GM19438 (cell line): ENCODE results near the gene MRS2.
"Not testable (repeated sequence)": the region's sequence is repeated elsewhere in the genome, so short reads cannot be mapped to it uniquely, and the experiment has no call there.

ENCODE experiments used
- ATAC-seq: cut with Tn5 transposase; IDR thresholded peaks from one replicate; pipeline ENCODE4 v1.9.1; 2021; ENCODE audit warnings: low read depth; ENCODE audit not compliant: unreplicated experiment

MRS2 gene

DNA sequence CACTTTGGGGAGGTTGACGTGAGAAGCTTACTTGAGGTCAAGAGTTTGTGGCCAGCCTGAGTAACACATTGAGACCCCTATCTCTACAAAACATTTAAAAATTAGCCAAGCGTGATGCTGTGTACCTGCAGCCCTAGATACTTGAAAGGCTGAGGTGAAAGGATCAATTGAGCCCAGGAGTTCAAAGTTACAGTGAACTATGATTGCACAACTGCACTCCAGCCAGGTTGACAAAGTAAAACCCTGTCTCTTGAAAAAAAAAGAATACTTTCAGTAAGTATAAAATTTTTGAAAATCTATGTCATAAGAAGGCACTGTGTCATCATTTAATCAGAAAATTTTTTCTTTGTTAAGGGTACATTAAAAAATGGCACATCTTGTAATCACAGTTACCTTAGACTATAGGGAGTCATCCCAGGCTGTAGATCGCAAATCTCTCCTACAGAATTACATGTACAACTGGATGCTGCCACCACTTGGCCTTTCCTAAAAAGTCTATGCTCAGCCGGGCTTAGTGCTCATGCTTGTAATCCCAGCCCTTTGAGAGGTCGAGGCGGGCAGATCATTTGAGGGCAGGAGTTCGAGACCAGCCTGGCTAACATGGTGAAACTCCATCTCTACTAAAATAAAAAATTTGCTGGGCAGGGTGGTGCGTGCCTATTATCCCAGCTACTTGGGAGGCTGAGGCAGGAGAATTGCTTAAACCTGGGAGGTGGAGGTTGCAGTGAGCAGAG lies 17.0 kb upstream of the MRS2 start:
- ATAC-seq = peak; percentile 52

DNA sequence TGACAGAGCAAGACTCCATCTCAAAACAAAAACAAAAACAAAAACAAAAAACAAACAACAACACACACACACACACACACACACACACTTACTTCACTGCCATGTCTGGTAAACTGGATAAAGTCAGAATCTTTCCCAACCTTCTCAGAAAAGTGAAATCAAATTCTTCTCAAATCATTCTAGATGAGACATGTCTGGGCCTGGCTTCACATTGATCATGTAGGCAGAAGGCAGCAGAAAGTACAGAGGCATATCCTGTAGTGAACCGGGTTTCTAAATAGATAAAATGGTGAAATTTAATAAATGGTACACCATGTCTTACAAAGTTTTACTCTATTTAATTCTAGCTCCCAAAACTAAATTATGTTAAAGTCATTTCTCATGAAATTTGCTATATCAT lies 14.9 kb upstream of the MRS2 start:
- ATAC-seq = no peak

DNA sequence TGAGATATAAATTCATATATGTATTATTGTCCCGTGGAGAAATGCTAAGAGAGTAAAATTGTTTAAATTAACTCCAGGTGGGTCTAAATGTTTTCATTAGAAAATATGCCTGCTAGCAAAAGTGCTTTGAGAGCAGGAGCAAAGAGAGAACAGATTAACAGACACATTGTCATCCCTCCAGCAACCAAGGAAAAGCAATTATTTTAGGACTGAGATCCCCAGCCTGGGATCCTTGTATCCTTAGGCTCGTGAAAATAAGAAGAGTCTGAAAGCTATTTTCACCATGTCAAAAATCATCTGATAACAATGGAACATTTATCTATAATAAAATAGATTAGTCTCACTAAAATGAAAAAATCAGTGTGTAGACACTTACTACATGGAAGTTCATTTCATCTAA lies 11.5 kb upstream of the MRS2 start:
- ATAC-seq = no peak

DNA sequence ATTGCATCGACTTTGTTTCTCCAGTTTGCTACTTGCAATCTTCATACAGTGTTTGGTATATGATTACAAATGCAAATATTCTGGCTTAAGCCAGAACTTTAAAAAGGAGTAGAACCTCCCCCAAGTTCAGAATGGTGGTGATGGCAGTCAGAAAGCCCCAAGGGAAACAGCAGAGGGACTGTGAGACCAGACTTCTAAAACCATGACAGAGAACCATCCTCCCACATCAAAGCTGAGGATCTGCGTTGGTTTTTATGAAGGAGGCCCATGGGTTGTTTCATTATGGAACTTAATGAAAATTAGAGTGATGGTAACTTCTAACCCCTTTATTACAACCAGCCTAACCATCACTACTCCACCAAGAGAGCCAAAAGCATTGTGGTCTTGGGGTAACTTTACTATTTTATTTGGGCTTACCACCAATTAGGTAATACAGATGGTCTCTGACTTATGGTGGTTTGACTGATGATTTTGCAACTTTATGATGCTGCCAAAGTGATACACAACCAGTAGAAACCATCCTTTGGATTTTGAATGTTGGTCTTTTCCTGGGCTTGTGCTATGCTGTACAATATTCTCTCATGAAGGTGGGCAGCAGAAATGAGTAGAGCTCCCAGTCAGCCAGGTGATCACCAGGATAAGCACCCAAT lies 10.9 kb upstream of the MRS2 start:
- peak; percentile 87 for ATAC-seq

DNA sequence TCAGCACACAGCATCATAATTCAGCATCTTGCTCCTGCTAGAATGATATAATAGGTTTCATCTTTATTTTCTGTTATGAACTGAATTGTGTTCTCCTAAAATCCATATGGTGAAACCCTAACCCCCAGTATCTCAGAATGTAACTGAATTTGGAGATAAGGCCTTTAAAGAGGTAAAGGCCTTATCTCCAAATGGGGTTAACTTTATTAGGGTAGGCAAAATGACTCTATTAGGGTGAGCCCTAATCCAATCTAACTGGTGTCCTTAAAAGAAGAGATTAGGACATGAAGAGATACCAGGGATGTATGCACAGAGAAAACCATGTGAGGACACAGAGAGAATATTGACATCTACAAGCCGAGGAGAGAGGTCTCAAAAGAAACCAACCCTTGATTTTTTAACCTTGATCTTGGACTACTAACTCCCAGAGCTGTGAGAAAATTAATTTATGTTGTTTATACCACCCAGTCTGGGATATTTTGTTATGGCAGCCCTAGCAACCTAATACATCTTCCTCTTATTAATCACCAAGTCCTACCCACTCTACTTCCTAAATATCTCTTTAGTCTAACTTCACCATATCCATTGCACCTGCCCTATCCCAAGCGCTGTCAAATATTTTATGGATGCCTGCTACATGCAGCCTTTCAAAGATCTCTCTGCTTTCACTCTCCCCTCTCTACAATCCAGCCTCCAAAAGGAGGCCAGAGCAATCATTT lies 8.5 kb upstream of the MRS2 start:
- no peak for ATAC-seq

DNA sequence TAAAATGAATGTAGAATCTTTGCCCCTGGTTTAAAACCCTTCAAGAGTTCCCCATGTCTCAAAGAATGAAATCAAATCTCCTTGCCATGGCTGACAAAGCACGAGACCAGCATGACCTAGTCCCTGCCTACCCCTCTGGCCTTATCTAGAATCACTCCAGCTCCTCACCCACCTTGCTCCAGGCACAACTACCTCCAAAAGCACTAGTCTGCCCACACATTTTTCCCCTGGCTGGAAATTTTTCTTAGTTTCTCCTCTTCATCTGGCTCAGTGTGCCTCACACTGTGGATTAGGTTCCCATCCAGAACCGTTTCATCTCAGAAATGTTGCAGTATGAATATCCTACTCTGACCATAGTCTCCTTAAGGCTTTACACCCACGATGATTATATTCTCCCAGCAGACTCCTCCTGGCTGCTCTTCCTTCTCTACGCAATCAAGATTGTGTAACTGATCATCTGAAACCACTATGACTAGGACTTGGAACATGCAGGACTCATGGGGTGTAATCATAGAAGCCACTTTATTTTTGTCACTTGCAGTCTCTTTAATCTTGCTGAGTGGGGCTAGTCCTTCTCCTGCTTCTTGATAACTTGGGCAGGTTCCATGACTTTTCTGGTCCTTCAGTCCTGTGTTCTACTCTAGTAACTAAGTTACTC lies 7.8 kb upstream of the MRS2 start:
- no peak for ATAC-seq

DNA sequence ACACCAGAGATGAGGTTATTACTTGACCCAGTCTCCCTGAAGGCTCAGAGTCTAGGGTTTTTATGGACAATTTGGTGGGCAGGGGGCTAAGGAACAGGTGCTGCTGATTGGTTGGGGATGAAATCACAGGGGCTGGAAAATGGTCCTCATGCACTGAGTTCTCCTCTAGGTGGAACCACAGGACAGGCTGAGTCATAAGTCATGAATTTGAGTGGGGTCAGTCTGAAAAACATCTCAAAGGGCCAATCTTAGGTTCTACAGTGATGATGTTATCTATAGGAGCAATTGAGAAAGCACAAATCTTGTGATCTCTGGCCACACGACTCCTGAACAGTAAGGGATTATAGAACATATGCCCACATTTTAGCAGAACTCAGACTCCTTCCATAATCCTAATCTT lies 5.9 kb upstream of the MRS2 start:
- ATAC-seq = no peak

DNA sequence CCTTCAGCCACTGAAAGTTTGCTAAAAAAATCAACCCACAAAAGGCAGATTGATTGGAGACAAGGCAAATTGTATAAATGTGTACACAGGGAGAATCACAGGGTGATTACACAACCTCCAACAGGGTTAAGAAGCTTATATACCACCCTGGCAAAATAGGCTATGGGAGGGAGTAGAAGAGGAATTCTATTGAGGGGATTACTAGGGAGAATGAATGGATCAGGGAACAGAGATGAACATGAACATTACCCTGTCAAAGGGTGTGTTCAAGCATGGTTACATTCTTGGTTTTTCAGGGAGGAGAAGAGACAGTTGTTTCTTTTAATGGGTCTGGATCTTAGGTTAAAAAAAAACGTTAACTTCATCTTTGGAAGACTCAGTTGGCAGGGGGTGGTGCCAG lies 5.1 kb upstream of the MRS2 start:
- ATAC-seq = no peak

DNA sequence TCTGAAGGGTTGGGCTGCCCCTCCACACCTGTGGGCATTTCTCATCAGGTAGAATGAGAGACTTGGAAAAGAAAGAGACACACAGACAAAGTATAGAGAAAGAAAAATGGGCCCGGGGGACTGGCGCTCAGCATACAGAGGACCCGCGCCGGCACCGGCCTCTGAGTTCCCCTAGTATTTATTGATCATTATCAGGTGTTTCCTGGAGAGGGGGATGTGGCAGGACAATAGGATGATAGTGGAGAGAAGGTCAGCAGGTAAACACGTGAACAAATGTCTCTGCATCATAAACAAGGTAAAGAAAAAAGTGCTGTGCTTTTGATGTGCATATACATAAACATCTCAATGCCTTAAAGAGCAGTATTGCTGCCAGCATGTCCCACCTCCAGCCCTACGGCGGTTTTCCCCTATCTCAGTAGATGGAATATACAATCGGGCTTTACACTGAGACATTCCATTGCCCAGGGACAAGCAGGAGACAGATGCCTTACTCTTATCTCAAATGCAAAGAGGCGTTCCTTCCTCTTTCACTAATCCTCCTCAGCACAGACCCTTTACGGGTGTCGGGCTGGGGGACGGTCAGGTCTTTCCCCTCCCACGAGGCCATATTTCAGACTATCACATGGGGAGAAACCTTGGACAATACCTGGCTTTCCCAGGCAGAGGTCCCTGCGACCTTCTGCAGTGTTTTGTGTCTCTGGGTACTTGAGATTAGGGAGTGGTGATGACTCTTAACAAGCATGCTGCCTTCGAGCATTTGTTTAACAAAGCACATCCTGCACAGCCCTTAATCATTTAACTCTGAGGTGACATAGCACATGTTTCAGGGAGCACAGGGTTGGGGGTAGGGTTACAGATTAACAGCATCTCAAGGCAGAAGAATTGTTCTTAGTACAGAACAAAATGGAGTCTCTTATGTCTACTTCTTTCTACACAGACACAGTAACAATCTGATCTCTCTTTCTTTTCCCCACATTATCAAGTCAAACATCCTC lies 2.4 kb upstream of the MRS2 start:
- ATAC-seq = not testable (repeated sequence)

DNA sequence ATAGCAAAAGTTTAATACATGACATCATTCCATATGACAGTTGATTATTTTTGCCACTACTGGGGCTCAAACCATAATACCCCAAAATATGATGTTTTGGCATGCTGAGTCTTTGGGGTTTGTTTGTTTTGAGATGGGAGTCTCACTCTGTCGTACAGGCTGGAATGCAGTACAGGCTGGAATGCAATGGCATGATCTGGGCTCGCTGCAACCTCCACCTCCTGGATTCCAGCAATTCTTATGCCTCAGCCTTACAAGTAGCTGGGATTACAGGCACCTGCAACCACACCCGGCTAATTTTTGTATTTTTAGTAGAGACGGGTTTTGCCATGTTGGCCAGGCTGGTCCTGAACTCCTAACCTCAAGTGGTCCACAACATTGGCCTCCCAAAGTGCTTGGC lies 1.3 kb upstream of the MRS2 start:
- no peak for ATAC-seq

DNA sequence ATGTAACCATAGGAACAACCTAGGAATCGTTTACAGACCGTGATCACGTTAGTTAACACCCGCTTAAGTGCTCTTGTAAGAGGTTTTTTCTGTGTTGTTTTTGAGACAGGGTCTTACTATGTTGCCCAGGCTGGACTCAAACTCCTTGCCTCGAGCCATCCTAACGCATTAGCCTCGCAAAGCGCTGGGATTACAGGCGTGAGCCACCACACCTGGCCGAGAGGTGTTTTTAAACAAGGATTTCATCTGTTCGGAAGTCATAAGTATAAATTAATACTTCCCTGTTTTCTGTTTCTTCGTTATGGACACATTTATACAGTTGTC lies 727 bp downstream of the MRS2 start:
- ATAC-seq = no peak

DNA sequence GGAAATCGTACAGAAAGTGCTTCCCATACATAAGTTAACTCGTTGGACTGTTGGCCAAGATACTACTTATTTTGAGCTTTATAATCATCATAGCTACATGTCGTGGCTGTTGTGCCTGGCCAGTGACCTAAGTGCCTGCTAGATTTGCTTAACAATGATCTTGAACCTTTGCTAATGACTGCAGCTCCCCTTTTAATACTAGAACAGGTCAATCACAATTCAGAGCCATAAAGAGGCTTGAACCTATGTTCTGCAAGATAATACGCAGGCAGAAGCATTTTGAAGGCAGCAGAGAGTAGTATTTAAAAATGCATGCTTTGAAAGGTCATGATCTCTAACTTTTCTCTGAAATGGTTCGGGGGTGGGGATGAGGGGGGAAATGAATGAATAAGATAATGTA lies 2.5 kb downstream of the MRS2 start:
- ATAC-seq = no peak

DNA sequence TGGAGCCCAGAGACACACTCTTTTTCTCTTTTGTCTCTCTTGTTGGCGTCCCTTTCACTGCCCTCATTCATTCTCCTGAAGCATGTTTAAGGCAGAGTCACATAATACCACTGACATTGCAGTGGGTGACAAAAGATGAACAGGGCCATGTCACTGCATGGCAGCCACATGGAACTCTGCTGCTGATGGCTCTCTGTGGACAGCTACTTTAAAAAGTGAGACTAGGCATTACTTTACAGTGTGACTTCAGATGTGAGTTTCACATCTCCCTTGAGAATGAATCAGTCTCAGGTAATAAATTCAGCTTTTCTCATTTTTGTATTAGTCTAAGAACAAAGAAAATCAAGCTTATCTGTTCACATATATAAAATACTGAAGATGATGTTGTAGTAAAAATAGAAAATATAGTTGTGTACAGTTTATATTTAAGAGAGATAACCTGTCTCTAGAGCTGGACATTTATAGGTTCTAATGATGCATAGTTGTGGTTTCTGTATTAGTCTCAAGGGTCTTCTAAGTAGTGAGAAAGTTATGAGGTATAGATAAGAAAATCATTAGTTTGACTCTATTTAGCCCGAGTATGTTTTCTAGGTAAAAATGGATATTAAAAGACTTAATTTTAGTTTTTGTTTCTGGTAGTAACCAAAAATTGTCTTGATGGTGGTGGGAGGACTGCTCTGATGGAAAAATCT lies 6.1 kb downstream of the MRS2 start:
- ATAC-seq = peak; percentile 87

DNA sequence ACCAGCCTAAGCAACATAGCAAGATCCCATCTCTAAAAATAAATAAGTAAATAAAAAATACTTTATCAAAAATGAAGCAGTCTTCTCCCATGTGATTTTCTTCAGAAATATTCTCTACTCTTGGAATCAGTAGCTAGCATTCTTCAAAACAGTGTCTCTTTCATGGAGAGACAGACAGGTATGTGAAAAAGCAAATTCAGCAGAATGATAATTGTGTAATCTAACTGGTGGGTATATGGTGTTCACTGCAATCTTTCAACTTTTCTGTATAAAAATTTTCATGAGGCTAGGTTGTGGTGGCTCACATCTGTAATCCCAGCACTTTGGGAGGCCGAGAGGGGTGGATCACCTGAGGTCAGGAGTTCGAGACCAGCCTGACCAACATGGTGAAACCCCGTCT lies 7.9 kb downstream of the MRS2 start:
- ATAC-seq = no peak

DNA sequence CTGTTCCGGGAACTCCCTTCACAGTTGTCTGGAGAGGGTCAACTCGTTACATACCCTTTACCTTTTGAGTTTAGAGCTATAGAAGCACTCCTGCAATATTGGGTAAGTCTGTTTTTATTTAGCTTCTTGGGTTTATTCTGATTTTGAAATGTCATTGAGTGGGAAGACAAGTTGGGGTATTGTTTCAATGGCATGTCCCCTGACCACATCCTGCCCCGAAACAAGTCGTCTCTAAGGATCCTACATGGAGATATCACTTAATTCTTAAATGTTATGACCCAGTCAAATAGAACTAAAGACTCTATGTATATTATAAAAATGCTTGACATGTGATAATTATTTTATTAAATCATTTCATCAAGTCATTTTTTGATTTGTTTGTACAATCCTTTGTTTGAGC lies 9.6 kb downstream of the MRS2 start:
- ATAC-seq = no peak

DNA sequence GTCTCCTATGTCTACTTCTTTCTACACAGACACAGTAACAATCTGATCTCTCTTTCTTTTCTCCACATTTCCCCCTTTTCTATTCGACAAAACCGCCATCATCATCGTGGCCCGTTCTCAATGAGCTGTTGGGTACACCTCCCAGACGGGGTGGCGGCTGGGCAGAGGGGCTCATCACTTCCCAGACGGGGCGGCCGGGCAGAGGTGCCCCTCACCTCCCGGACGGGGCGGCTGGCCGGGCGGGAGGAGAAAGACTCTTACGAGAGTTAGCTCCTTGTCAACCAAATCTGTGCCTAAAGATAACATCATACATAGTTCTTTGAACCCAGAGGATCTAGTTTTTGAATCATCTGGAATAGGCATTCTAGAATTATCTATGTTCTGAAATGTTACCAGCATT lies 11.8 kb downstream of the MRS2 start:
- not testable (repeated sequence) for ATAC-seq

DNA sequence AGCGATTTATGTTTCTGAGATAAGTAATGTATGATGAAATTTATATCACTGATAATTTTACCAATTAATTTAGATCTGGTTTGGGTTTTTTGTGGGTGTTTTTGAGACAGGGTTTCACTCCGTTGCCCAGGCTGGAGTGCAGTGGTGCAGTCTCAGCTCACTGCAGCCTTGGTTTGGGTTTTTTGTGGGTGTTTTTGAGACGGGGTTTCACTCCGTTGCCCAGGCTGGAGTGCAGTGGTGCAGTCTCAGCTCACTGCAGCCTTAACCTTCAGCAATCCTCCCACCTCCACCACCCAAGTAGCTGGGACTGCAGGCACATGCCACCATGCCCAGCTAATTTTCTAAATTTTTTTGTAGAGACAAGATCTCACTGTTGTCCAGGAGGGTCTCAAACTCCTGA lies 13.0 kb downstream of the MRS2 start:
- ATAC-seq = no peak

DNA sequence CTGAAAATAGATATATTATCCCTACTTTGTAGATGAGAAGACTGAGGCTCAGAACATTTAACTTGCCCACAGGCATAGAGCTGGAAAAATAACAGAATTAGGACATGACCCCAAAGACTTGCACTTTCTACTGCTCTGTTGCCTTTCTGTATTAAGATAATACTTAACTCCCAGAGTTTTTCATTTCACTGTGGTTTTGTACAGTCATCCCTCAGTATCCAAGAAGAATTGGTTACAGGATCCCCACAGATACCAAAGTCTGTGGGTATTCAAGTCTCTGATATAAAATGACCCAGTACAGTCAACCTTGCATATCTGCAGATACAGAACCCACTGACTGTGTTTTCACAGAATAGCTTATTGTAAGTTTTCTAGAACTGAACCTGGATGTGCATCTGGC lies 16.8 kb downstream of the MRS2 start:
- no peak for ATAC-seq

DNA sequence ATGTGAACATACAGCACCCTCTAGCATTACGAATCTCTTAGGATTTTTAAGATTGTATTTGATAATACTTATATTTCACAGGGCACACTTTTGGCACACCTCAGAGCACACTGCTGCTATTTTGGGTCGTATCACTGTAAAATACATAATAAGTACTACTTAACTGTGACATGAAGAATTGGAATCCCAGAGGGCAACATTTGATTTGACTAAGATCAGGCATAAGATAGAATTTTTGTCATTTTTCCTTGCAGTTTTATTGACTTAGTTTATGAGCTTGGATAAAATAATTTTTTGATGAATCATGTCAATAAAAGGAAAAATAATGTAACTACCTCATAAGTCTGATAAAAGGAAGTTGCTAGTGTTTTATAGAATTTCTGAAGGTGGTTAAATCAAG lies 22.4 kb downstream of the MRS2 start:
- no peak for ATAC-seq
